Stimulated activated CD4-positive, alpha-beta T cell treated with anti-CD3 and anti-CD28 coated beads, TNF-alpha, amount 100 ng/mL, for 1 hour (primary cell): ENCODE results near the gene FMNL2.

Experiments used
- DNase-seq, 3 donors: peaks; one replicate each; pipeline ENCODE4 v3.0.0-alpha.2; 2020; ENCODE audit warnings: low read depth in 3 of 3, low spot score in 1 of 3

Gene FMNL2

GRCh38 chr2:152446213-152446612 is 111.2 kb downstream of the FMNL2 start:
- no peak for DNase-seq

- DNase-seq, result no peak
Measured at GRCh38 chr2:152447897-152448296, 112.9 kb downstream of the FMNL2 start.

GRCh38 chr2:152448606-152449005 is 113.6 kb downstream of the FMNL2 start:
- DNase-seq, result no peak

- no peak for DNase-seq
Measured at GRCh38 chr2:152449578-152449977, 114.6 kb downstream of the FMNL2 start.

GRCh38 chr2:152450176-152450575 is 115.2 kb downstream of the FMNL2 start:
- DNase-seq, result no peak

- DNase-seq, result no peak
Measured at GRCh38 chr2:152452256-152452973, 117.4 kb downstream of the FMNL2 start.

- no peak for DNase-seq
Measured at GRCh38 chr2:152453129-152453911, 118.3 kb downstream of the FMNL2 start.

GRCh38 chr2:152454371-152454770 is 119.4 kb downstream of the FMNL2 start:
- DNase-seq, result no peak

GRCh38 chr2:152454960-152455359 is 120.0 kb downstream of the FMNL2 start:
- DNase-seq, result no peak

- DNase-seq, result no peak
Measured at GRCh38 chr2:152455738-152456137, 120.8 kb downstream of the FMNL2 start.

GRCh38 chr2:152456262-152456661 is 121.3 kb downstream of the FMNL2 start:
- DNase-seq, result no peak

GRCh38 chr2:152458441-152458940 is 123.5 kb downstream of the FMNL2 start:
- no peak for DNase-seq

- DNase-seq, result no peak
Measured at GRCh38 chr2:152459091-152459490, 124.1 kb downstream of the FMNL2 start.

GRCh38 chr2:152460567-152460966 is 125.6 kb downstream of the FMNL2 start:
- no peak for DNase-seq

- DNase-seq, result no peak
Measured at GRCh38 chr2:152462120-152462519, 127.1 kb downstream of the FMNL2 start.

- no peak for DNase-seq
Measured at GRCh38 chr2:152462779-152463178, 127.8 kb downstream of the FMNL2 start.

GRCh38 chr2:152464851-152465470 is 130.0 kb downstream of the FMNL2 start:
- no peak for DNase-seq

- DNase-seq, result no peak
Measured at GRCh38 chr2:152465541-152465940, 130.6 kb downstream of the FMNL2 start.

- no peak for DNase-seq
Measured at GRCh38 chr2:152466041-152466440, 131.1 kb downstream of the FMNL2 start.

GRCh38 chr2:152466980-152467676 is 132.2 kb downstream of the FMNL2 start:
- DNase-seq, result no peak

- DNase-seq, result no peak
Measured at GRCh38 chr2:152467677-152468410, 132.9 kb downstream of the FMNL2 start.
